Esophagus muscularis mucosa (tissue), 4 donors: ENCODE data around the gene LRRC63.

Source experiments
- CTCF ChIP-seq, 3 experiments: fragments of 200-600 bp in 2 of 3; fragments of 450-650 bp in 1 of 3; sonication (generic) in 2 of 3; IDR thresholded peaks; one replicate each; pipeline ENCODE4 v1.5.1; 2017 to 2019; ENCODE audit warnings: antibody characterized with exemption in 3 of 3, mild to moderate bottlenecking in 2 of 3, moderate library complexity in 1 of 3
- EP300 ChIP-seq: sonication (generic); formaldehyde crosslinking; IDR thresholded peaks from one replicate; pipeline ENCODE4 v1.6.1; 2017; ENCODE audit warnings: antibody characterized with exemption
- POLR2A ChIP-seq: fragments of 450-650 bp; IDR thresholded peaks from one replicate; pipeline ENCODE4 v1.6.1; 2017; ENCODE audit warnings: antibody characterized with exemption, moderate library complexity, mild to moderate bottlenecking, low read depth
- POLR2AphosphoS5 ChIP-seq, 2 donors: sonication (generic); formaldehyde crosslinking; IDR thresholded peaks; one replicate each; pipeline ENCODE4 v1.6.1; 2017; ENCODE audit warnings: antibody characterized with exemption in 2 of 2

GRCh38 chr13:46171217-46171616 lies 40.5 kb upstream of the LRRC63 start:
- TF ChIP-seq POLR2AphosphoS5 (IDR thresholded peaks at IDR 0.05) (no peak), CTCF (IDR thresholded peaks at IDR 0.05) (no peak), EP300 (no peak), POLR2A (no peak)
